Naive thymus-derived CD4-positive, alpha-beta T cell (primary cell): Measurements from ENCODE around the gene WSCD1. TPM values are rescaled to one million over a fixed set of nuclear protein-coding genes. Genes with fewer than 3 reads are reported as not detected.

Experiments used
- ATAC-seq: fragments of 150-1000 bp; cut with Tn5 transposase; 2 replicates; pipeline ENCODE4 v1.10.0; 2021; ENCODE audit warnings: mild to moderate bottlenecking, moderate library complexity
- CTCF ChIA-PET: fragments of 350-600 bp; sonication (Branson Sonifier 250); formaldehyde crosslinking; loops from one replicate; lab custom pipeline; 2021; ENCODE audit warnings: antibody characterized with exemption; lab: Charles Lee
- POLR2A ChIA-PET: fragments of 350-600 bp; sonication (Branson Sonifier 250); formaldehyde crosslinking; loops from one replicate; lab custom pipeline; 2021; ENCODE audit warnings: antibody characterized with exemption, inconsistent platforms; lab: Charles Lee
- DNase-seq, 9 donors: peaks; one replicate each; pipeline versions ENCODE4 v3.0.0 to v3.0.0-alpha.2; 2020 to 2022; ENCODE audit warnings: mixed read lengths in 1 of 9
- H3K27ac ChIP-seq: one replicate; pipeline ENCODE4 v1.7.0; 2013; ENCODE audit warnings: mild to moderate bottlenecking, low read depth, low read length, moderate library complexity
- H3K27me3 ChIP-seq, 2 donors: one replicate each; pipeline ENCODE4 v1.7.0; 2013; ENCODE audit warnings: low read length in 2 of 2, mild to moderate bottlenecking in 2 of 2, moderate library complexity in 2 of 2; ENCODE audit not compliant: control insufficient read depth in 2 of 2, insufficient read depth in 2 of 2
- H3K36me3 ChIP-seq, 3 experiments: 1 replicate in 2 of 3; 2 replicates in 1 of 3; pipeline ENCODE4 v1.7.0; 2013; ENCODE audit warnings: low read length in 3 of 3, mild to moderate bottlenecking in 3 of 3, moderate library complexity in 1 of 3; ENCODE audit not compliant: insufficient read depth in 3 of 3, control insufficient read depth in 2 of 3
- H3K4me1 ChIP-seq, 2 donors: one replicate each; pipeline ENCODE4 v1.7.0; 2013; ENCODE audit warnings: low read length in 2 of 2, mild to moderate bottlenecking in 2 of 2, moderate library complexity in 1 of 2; ENCODE audit not compliant: control insufficient read depth in 2 of 2, insufficient read depth in 2 of 2
- H3K4me3 ChIP-seq: 2 replicates; pipeline ENCODE4 v1.7.0; 2013; ENCODE audit warnings: mild to moderate bottlenecking, low read length
- H3K9me3 ChIP-seq, 3 experiments: 1 replicate in 2 of 3; 2 replicates in 1 of 3; pipeline ENCODE4 v1.7.0; 2013; ENCODE audit warnings: low read length in 3 of 3; ENCODE audit not compliant: control insufficient read depth in 2 of 3
- H3K27ac Mint-ChIP-seq, 9 donors: one replicate each; pipeline ENCODE4 v1.8.0; 2020 to 2022; ENCODE audit warnings: mixed read lengths in 9 of 9, mild to moderate bottlenecking in 8 of 9, moderate library complexity in 5 of 9, inconsistent platforms in 2 of 9
- H3K27me3 Mint-ChIP-seq, 5 donors: one replicate each; pipeline ENCODE4 v1.8.0; 2021 to 2022; ENCODE audit warnings: mixed read lengths in 5 of 5, mild to moderate bottlenecking in 1 of 5
- H3K36me3 Mint-ChIP-seq, 5 donors: one replicate each; pipeline ENCODE4 v1.8.0; 2020 to 2022; ENCODE audit warnings: mixed read lengths in 5 of 5, mild to moderate bottlenecking in 3 of 5, inconsistent platforms in 1 of 5
- H3K4me1 Mint-ChIP-seq, 7 donors: one replicate each; pipeline ENCODE4 v1.8.0; 2020 to 2022; ENCODE audit warnings: mixed read lengths in 7 of 7, mild to moderate bottlenecking in 3 of 7, inconsistent platforms in 1 of 7
- H3K4me3 Mint-ChIP-seq, 10 donors: one replicate each; pipeline ENCODE4 v1.8.0; 2020 to 2022; ENCODE audit warnings: mild to moderate bottlenecking in 10 of 10, mixed read lengths in 10 of 10, moderate library complexity in 6 of 10, inconsistent platforms in 2 of 10
- H3K9me3 Mint-ChIP-seq, 11 donors: one replicate each; pipeline ENCODE4 v1.8.0; 2020 to 2022; ENCODE audit warnings: mixed read lengths in 11 of 11, mild to moderate bottlenecking in 4 of 11, inconsistent platforms in 1 of 11, moderate library complexity in 1 of 11
- intact Hi-C, 2 donors: fragments of 100-400 bp; cut with micrococcal nuclease; formaldehyde crosslinking; loops; one replicate each; pipeline ENCODE4 v1.15.1; 2023
- polyA plus RNA-seq, 2 donors: library from polyadenylated mRNA; unstranded; fragments of 300-500 nt; fragmentation: Illumina TruSeq; gene quantifications; one replicate each; pipeline ENCODE4 v1.2.3, GENCODE V29; 2021
- total RNA-seq, 6 experiments: library from RNA in 5 of 6; stranded (reverse) in 5 of 6; gene quantifications; 1 replicate in 5 of 6; 2 replicates in 1 of 6; pipeline ENCODE4 v1.2.3 and lab custom pipeline; 2021 to 2026

The WSCD1 gene
- total and polyA plus RNA-seq, 7 experiments from 2014 or later = 0.13 to 0.73 (median 0.27) TPM; not detected in 2

DNA sequence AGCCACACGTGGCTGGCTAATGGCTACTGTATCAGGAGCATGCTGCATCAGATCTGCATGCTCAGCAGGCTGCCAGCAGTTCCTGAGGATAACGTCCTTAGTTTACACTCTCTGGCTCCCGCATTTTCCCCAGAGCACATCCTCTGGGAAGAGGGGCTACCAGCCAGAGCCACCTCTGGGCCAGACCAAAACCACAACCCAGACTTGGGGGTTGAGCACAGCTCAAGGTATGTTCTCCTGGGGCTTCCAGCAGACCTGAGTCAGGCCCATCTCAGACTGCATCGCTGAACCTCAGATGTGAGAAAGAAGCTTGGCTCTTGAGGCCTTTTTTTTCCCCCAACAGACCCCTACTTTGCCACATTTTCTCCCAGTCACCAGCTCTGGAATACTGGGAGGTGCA, 23.7 kb upstream of the WSCD1 start:
- no peaks in the 10 kb centered on the region for H3K27me3 ChIP-seq
- Mint-ChIP-seq H3K4me1 (no peaks in the 10 kb centered on the region), H3K27ac (no peak overlapping the region), H3K36me3 (no peaks in the 10 kb centered on the region), H3K4me3 (no peak overlapping the region), H3K27me3 (peaks cover 0 to 16% (median 6%) of the 10 kb centered on the region in 5 donors), H3K9me3 (peaks cover 0 to 1% (median 0%) of the 10 kb centered on the region in 11 donors)
- no peaks in the 10 kb centered on the region for H3K4me1 ChIP-seq
- no peak for ATAC-seq
- no peaks in the 10 kb centered on the region for H3K9me3 ChIP-seq
- H3K4me3 ChIP-seq = no peak overlapping the region
- POLR2A ChIA-PET = no interaction called here
- no peak overlapping the region for H3K27ac ChIP-seq
- intact Hi-C loops = no loop called here
- H3K36me3 ChIP-seq = no peaks in the 10 kb centered on the region
- CTCF ChIA-PET = no interaction called here
- DNase-seq = no peak

- Mint-ChIP-seq H3K27me3 (peaks cover 0 to 11% (median 6%) of the 10 kb centered on the region in 5 donors), H3K4me3 (no peak overlapping the region), H3K9me3 (peaks cover 0 to 1% (median 0%) of the 10 kb centered on the region in 11 donors), H3K4me1 (no peaks in the 10 kb centered on the region), H3K36me3 (no peaks in the 10 kb centered on the region), H3K27ac (no peak overlapping the region)
- Histone ChIP-seq H3K27me3 (no peaks in the 10 kb centered on the region), H3K36me3 (no peaks in the 10 kb centered on the region), H3K4me1 (no peaks in the 10 kb centered on the region), H3K27ac (no peak overlapping the region), H3K9me3 (no peaks in the 10 kb centered on the region), H3K4me3 (no peak overlapping the region)
- no peak for DNase-seq
- intact Hi-C loops = no loop called here
- no peak for ATAC-seq
- POLR2A ChIA-PET = no interaction called here
- CTCF ChIA-PET = no interaction called here
These were observed 23.2 kb upstream of the WSCD1 start for GRCh38 chr17:6046931-6047330.

DNA sequence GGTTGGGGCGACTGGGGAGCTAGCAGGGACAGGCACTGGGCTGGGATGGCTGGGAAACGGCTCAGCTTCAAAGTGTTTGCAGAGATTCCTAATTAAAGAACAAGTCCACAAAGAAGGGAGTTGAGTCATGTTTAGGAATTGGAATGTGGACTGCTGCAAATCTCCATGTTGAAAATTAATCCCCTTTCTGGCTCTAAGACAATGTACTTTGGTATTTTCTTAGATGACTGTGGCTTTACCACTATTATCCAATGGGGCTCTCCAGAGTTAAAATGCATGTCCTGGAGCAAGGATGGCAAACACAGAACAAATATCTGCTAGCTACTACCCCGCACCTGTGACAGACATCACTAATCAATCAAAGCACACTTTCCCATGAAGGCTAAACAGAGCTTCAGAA, 22.2 kb upstream of the WSCD1 start:
- Mint-ChIP-seq H3K4me3 (no peak overlapping the region), H3K4me1 (no peaks in the 10 kb centered on the region), H3K27ac (no peak overlapping the region), H3K36me3 (no peaks in the 10 kb centered on the region), H3K9me3 (peaks cover 0 to 1% (median 0%) of the 10 kb centered on the region in 11 donors), H3K27me3 (peaks cover 4 to 11% (median 6%) of the 10 kb centered on the region in 5 donors)
- Histone ChIP-seq H3K36me3 (no peaks in the 10 kb centered on the region), H3K27me3 (no peaks in the 10 kb centered on the region), H3K9me3 (no peaks in the 10 kb centered on the region), H3K4me3 (no peak overlapping the region), H3K27ac (no peak overlapping the region), H3K4me1 (no peaks in the 10 kb centered on the region)
- ChIA-PET CTCF (interaction anchor here (0.6 kb wide), 1 partner anchor 10 kb away, joined by 3 read pairs; no protein-coding TSS in a partner anchor), POLR2A (no interaction called here)
- intact Hi-C loops = no loop called here
- no peak for ATAC-seq
- DNase-seq = no peak

DNA sequence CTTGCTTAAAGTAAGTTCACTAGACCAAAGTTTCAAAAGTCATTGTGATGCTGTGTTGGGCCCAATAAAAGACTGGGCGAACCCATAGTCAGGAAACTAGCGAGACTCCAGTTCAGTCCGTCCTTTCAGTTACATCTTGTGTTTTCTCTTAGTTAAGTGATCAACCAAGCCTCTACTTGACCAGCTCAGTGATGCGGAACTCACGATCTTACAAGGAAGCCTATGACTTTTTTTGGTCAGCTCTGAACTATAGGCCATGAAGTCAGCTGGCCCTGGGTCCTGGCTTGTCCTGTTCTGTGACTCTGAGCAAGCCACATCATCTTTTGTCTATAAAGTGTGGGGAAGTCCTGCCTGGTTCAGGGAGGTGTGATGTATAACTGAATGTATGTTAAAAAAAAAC, 21.7 kb upstream of the WSCD1 start:
- intact Hi-C loops = no loop called here
- ATAC-seq (no peak), DNase-seq (no peak)
- no peaks in the 10 kb centered on the region for H3K4me1 ChIP-seq
- no peak overlapping the region for H3K27ac ChIP-seq
- H3K36me3 Mint-ChIP-seq = no peaks in the 10 kb centered on the region
- no peak overlapping the region for H3K4me3 Mint-ChIP-seq
- H3K27me3 ChIP-seq = no peaks in the 10 kb centered on the region
- no peaks in the 10 kb centered on the region for H3K4me1 Mint-ChIP-seq
- no peaks in the 10 kb centered on the region for H3K36me3 ChIP-seq
- ChIA-PET POLR2A (no interaction called here), CTCF (interaction anchor here (0.6 kb wide), 1 partner anchor 9 kb away, joined by 3 read pairs; no protein-coding TSS in a partner anchor)
- H3K27ac Mint-ChIP-seq = no peak overlapping the region
- H3K27me3 Mint-ChIP-seq = peaks cover 4 to 11% (median 6%) of the 10 kb centered on the region in 5 donors
- peaks cover 0 to 1% (median 0%) of the 10 kb centered on the region in 11 donors for H3K9me3 Mint-ChIP-seq
- H3K4me3 ChIP-seq = no peak overlapping the region
- H3K9me3 ChIP-seq = no peaks in the 10 kb centered on the region

DNA sequence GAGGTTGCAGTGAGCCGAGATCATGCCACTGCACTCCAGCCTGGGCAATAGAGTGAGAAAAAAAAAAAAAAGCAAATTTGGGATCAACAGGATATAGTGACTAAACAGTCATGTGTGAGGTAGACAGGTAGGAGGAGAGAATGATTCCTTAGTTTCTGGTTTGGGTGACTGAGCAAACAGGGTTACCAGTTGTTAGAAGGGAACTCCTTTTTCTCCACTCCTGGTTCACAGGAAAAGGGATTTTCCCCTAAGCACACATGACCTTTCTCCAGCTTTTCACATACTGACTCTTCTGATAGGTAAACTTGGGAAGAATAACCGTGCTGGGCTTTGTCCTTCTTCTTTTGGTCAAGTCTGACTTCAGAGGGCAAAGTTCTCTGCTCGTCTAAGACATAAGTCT, 17.3 kb upstream of the WSCD1 start:
- no peaks in the 10 kb centered on the region for H3K4me1 Mint-ChIP-seq
- H3K36me3 ChIP-seq = no peaks in the 10 kb centered on the region
- no peaks in the 10 kb centered on the region for H3K9me3 ChIP-seq
- H3K27ac Mint-ChIP-seq = no peak overlapping the region
- CTCF ChIA-PET = no interaction called here
- DNase-seq (no peak), ATAC-seq (no peak)
- no peak overlapping the region for H3K4me3 Mint-ChIP-seq
- peaks cover under 1 to 28% (median 22%) of the 10 kb centered on the region in 5 donors for H3K27me3 Mint-ChIP-seq
- H3K36me3 Mint-ChIP-seq = no peaks in the 10 kb centered on the region
- H3K27me3 ChIP-seq = no peaks in the 10 kb centered on the region
- H3K9me3 Mint-ChIP-seq = no peaks in the 10 kb centered on the region
- POLR2A ChIA-PET = no interaction called here
- H3K4me1 ChIP-seq = no peaks in the 10 kb centered on the region
- intact Hi-C loops = no loop called here
- H3K4me3 ChIP-seq = no peak overlapping the region
- H3K27ac ChIP-seq = no peak overlapping the region

- H3K4me1 Mint-ChIP-seq = no peaks in the 10 kb centered on the region
- intact Hi-C loops = no loop called here
- Histone ChIP-seq H3K36me3 (no peaks in the 10 kb centered on the region), H3K9me3 (no peaks in the 10 kb centered on the region), H3K4me3 (no peak overlapping the region), H3K4me1 (no peaks in the 10 kb centered on the region), H3K27me3 (no peaks in the 10 kb centered on the region), H3K27ac (no peak overlapping the region)
- peaks cover 4 to 36% (median 27%) of the 10 kb centered on the region in 5 donors for H3K27me3 Mint-ChIP-seq
- ChIA-PET POLR2A (no interaction called here), CTCF (no interaction called here)
- no peak overlapping the region for H3K27ac Mint-ChIP-seq
- H3K4me3 Mint-ChIP-seq = no peak overlapping the region
- DNase-seq = no peak
- ATAC-seq = no peak
- no peaks in the 10 kb centered on the region for H3K9me3 Mint-ChIP-seq
- H3K36me3 Mint-ChIP-seq = no peaks in the 10 kb centered on the region
These were observed 15.8 kb upstream of the WSCD1 start for GRCh38 chr17:6054372-6054771.

DNA sequence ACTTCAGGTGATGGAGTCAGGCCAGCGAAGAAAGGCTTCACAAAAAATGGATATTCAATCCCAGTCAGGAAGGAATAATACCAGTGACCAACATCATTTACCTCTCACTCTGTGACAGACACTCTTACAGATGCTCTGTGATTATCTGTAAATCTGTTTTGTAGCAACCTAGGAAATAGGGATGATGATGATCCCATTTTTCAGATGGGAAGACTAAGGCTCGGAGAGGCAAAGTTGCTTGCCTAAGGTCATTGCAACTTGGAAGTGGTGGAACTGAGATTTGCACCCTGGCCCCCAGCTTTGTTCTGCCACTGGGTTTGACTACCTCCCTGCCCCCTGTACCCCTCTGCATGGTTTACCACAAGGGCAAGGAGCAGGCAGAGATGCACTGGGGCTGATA, 14.1 kb upstream of the WSCD1 start:
- Histone ChIP-seq H3K4me1 (no peaks in the 10 kb centered on the region), H3K4me3 (no peak overlapping the region), H3K27ac (no peak overlapping the region), H3K27me3 (no peaks in the 10 kb centered on the region), H3K9me3 (no peaks in the 10 kb centered on the region), H3K36me3 (no peaks in the 10 kb centered on the region)
- ATAC-seq (no peak), DNase-seq (no peak)
- intact Hi-C loops = no loop called here
- Mint-ChIP-seq H3K36me3 (no peaks in the 10 kb centered on the region), H3K27ac (no peak overlapping the region), H3K4me3 (no peak overlapping the region), H3K27me3 (peaks cover 6 to 45% (median 34%) of the 10 kb centered on the region in 5 donors), H3K9me3 (no peaks in the 10 kb centered on the region), H3K4me1 (no peaks in the 10 kb centered on the region)
- POLR2A ChIA-PET = no interaction called here
- CTCF ChIA-PET = no interaction called here
